RPMI8226 (cell line): ENCODE results near the gene ANKRD33B.
"Not testable (repeated sequence)": the region's sequence is repeated elsewhere in the genome, so short reads cannot be mapped to it uniquely, and the experiment has no call there.

ENCODE experiments used
- DNase-seq: peaks from one replicate; pipeline ENCODE4 v3.0.0-alpha.2; 2015

The ANKRD33B gene

GRCh38 chr5:10563945-10564837 lies at the start of gene ANKRD33B:
Gene ANKRD33B, plus strand, starts transcription at chr5:10564070. Its CDS starts 398 bp downstream, at chr5:10564468.
- DNase-seq: peak; percentile 85

GRCh38 chr5:10514572-10514971 lies 49.3 kb upstream of the ANKRD33B start:
- not testable (repeated sequence) for DNase-seq

DNA sequence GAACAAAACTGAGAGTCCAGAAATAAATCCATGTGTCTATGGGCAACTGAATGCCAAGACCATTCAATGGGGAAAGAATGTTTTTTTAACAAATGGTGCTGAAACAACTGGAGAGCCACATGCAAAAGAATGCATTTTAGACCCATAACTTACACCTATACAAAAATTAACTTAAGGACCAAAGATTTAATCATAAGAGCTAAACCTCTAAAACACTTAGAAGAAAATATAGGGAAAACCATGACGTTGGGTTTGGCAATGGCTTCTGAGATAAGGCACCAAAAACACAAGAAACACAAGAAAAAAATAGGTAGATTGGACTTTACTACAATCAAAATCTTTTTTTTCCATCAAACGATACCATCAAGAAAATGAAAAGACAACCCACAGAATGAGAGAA lies 48.4 kb upstream of the ANKRD33B start:
- no peak for DNase-seq

GRCh38 chr5:10518347-10518746 lies 45.5 kb upstream of the ANKRD33B start:
- DNase-seq: no peak

- DNase-seq: no peak
These were observed 44.1 kb upstream of the ANKRD33B start for GRCh38 chr5:10519729-10520128.

DNA sequence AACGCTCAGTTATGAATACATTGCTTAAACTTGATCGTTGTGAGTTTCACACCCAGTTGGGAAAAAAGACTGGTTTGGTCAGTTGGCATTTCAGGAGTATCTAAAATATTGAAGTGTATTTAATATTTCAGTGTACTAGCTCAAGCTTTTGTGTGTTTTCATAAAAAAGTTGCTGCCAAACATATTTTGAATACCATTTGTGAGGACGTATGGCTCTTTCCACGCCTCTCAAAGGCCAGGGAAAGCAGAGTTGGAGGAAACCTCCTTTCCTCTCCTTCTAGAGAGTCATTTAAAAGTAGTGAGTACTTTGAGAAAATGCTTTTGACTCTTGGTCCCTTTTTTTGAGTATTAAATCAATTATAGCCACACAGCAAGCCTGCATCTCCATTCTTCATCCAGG lies 43.2 kb upstream of the ANKRD33B start:
- no peak for DNase-seq

DNA sequence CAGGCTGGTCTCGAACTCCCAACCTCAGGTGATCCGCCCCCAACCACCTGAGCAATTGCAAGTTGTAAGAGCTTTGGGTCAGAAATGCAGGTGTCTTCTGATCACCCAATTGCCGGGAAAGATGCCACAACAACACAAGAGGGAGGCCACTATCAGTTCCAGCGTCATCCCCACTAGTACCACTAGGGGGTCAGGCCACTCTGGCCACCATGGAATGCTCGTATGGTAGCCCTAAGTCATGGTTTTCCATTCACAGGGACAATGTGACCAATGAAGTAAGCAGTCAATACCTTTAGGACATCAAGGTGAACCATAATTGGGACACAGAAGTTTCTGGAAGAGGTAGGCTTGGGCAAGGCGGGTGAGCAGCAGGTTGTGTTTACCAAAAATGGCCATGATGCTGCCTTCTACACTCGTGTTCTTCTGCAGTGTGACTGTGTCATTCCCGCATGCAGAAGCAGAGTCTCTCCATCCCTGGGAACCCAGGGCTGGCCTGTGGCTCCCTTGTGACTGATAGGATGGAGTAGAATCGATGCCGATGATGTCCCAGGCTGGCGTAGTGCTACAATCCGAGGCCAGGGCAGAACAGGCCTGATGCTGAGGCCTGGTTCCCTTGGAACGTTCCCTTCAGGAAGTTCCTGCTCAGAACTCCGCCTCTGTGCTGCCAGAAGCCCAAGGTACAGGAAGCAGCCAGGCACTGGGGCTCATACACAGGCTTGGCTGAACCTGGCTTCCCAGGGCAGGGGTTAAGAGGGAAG lies 42.2 kb upstream of the ANKRD33B start:
- no peak for DNase-seq

DNA sequence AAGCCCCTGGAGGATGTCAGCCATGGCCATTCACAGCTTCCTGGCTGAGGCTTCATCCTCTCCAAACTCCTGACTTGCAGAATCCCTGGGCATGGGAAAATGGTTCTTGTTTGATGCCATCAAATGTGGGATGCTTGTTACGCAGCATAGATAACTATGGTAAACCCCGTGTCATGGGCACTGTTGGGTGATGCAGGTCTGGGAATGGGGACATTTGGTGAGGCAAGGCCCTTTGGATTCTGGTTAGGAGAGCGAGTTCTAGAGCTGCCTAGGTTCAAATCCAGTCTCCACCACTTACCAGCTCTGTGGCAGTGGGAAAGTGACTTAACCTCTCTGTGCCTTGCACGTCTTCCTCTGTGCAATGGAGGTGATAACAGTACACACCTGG lies 41.7 kb upstream of the ANKRD33B start:
- DNase-seq: no peak

- DNase-seq: no peak
These were observed 39.3 kb upstream of the ANKRD33B start for GRCh38 chr5:10524376-10525123.

- no peak for DNase-seq
These were observed 38.8 kb upstream of the ANKRD33B start for GRCh38 chr5:10525124-10525495.

- DNase-seq: no peak
These were observed 36.5 kb upstream of the ANKRD33B start for GRCh38 chr5:10527281-10527950.

GRCh38 chr5:10528056-10528816 lies 35.6 kb upstream of the ANKRD33B start:
- no peak for DNase-seq

- DNase-seq: no peak
These were observed 35.0 kb upstream of the ANKRD33B start for GRCh38 chr5:10528827-10529226.

DNA sequence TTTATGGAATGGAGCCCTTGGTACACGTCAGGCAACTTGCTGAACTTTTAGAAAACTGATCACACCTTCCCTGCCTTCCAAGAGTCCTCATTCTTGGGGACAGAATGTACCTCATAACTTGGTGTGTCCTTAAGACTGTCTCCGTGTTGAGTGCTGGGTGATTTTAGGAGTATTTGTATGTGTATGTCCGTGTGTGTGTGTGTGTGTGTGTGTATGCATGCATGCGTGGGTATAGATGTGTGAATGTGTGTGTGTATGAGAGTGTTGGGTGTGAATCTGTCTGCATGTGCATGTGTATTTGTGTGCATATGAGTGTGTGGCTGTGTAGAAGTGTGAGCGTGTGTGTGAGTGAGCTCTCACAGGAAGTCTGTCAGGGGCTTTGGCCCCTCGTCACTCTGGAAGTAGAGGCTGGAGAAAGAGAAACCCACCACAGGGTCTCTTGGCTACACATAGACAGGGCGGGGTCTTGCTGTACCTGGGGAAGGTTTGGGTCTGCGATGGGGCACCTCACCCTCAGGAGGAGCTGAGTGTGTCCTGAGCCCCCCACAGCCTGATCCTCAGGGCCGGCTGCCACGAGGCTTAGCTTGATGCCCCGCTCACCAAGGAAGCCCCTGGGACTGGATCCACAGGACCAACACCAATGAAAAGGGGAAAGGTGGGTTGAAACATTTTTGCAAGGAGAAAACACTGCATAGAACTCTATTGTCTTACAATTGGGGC lies 33.1 kb upstream of the ANKRD33B start:
- DNase-seq: no peak

- no peak for DNase-seq
These were observed 31.4 kb upstream of the ANKRD33B start for GRCh38 chr5:10532421-10532820.

DNA sequence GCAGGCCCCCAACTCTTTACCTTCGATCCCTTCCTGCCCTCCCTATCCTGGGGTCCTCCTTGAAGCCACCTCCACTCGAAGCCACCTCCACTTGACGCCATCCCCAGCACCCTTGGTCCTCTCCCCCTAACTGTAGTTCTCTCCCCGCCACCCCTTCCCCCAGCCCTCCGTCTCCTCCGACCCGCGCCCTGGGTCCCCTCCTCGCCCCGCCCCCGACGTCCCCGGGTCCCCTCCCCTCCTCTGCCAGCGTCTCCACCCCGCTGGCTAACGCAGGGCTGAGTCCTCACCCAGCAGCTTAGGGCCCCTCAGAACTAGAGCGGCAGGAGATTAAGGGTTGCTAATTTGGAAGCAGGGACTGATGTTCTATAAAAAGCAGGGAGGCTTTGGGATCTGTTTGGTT lies 30.6 kb upstream of the ANKRD33B start:
- DNase-seq: no peak

DNA sequence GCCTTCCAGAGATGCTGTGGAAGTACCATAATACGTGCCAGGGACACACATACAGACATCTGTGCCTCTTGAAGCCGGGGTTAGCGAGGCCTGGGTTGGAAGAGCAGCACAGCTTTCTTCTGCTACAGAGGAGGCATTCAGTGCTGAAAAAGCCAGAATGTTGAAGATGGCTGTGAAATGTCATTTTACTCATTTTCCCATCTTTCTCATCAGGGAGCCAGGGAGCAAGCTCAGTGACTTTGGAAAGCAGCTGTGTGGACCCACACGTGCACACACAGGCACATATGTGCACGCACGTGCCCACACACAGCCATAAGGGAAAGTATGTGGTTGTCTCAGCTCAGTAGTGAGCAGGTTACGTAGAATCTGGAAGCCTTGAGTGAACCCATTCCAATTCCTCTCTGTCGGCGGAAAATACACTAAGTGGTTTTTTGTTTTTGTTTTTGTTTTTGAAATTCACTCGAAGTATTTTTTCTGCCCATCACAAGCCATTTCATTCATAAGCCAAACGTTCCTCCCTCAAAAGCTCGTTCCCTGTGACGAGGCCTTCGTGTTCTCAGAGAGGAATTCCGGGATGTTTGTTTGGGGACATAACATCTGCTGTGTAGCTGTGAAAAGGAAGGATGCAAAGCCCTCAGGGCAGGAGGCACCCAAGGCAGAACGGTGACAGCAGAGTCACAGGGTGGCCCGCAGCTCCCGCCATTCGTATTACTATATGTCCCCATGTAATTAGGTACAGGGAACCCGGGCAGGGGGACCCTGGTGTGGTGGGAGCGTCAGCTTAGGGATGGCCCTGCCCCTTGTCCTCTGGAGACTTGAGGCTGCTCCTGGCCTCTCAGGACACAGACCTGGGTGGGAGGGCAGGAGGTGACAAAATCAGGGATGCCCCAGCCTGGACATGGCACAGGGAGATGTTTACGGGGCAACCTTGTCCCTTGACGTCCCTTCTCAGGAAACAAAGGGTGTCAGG lies 29.0 kb upstream of the ANKRD33B start:
- DNase-seq: no peak

GRCh38 chr5:10536511-10536910 lies 27.4 kb upstream of the ANKRD33B start:
- DNase-seq: peak; percentile 41

DNA sequence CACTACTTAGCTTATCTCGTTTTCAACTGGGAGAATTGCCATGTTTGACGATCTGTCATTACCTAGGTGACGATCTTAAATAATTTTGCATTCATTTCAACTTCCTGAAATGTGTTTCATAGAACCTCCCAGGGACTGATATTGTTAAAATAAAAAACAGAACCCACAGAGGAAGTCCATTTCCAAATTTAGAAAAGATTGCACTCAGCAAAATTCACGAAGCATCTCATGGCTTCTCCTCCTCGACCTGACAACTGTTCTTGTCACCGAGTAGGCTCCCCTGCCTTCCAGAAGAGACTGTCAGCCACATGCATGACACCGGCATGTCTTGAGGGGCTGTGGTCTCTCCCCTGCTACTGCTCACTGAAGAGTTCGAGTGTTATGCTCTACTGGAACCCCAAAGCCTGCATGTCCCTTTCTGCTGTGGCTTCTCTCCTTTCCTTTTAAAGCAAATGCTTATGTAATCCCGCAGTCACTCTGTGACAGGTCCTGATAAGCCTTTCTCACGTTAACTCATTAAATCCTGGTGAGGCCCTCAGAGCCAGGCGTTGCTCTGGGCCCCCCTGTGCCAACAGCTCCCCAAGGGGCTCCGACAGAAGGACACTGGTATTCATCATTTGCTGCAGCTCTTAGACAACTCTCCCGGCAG lies 26.8 kb upstream of the ANKRD33B start:
- DNase-seq: peak; percentile 46

GRCh38 chr5:10537624-10538023 lies 26.2 kb upstream of the ANKRD33B start:
- DNase-seq: no peak
